Subcutaneous preadipocyte (primary cell): ENCODE data around the gene GFOD2. TPM values are rescaled to one million over a fixed set of nuclear protein-coding genes. Genes with fewer than 3 reads are reported as not detected.

Experiments used
- total RNA-seq: library from RNA; depleted of rRNA; stranded (reverse); fragments of >200 nt; gene quantifications from 2 replicates; pipeline ENCODE4 v1.2.3, GENCODE V29; 2012

GFOD2 gene
- 13.2 and 17.0 TPM in 2 replicates for total RNA-seq

DNA sequence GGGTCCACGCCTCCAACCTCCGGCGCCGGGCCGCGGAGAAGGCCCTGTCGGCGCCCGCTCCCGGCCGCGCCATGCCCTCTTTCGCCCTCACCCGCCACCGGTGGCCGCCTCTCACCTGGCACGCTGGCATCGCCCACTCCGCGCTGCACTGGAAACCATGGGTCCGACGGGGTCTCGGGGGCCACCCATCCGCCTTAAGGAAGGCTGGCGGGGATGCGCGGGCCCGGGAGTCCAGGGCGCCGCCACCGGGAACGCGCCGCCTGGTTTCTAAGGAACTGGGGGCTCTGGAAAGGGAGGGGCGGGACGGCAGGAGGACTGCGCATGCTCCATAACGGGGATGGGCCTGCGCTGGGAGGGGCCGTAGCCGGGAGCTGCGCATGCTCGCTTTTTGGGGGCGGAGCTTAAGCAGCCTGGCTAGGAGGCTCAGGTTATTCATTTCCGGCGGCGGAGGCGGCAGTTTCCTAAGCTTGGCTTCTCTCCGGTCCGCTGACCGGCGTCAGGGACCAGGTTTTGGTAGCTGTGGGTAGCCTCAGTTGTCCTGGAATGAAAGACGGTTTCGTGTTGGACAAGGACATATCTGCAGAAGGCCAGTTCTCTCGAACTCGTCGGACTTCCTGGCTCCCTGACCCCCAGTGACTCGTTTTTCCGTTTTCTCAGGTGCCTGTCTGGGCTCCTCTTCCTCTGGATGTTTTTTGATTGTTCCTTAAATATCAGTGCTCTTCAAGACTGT lies at the start of gene GFOD2:
TSS of gene GFOD2 (minus strand) at position 269 of the 730 bp plus-strand sequence. CDS start 33,601 bp downstream, outside the sequence.

GRCh38 chr16:67666559-67667452 lies 52.3 kb downstream of the GFOD2 start, which contains the start of the genes C16orf86 and ENKD1:
TSS of gene C16orf86 (plus strand) at chr16:67666814. CDS start at chr16:67666971, 157 bp downstream.
TSS of gene ENKD1 (minus strand) at chr16:67666750. CDS start at chr16:67666442, 308 bp downstream.

DNA sequence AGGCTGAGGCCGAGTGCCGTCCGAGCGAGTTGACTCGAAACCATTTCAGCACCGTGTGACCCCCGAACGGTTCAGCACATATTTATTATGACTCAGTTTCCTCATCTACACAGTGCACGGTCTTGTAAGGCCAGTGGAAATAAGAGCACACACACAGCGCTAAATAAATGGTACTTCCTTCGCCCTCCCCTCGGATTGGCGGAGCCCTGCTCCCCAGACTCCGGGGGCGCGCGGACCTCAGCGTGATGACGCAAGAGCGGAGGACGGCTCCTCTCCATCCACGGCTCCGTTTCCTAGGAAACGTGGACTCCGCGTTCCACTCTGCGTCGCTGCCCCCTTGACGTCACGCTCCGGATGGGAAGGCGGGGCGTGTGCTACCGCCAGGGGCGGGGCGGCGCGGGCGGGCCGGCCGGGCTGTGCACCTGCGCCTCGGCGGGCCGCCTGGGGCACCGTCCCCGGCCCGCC lies 58.5 kb downstream of the GFOD2 start, which contains the start of gene PARD6A:
TSS of gene PARD6A (plus strand) at position 397 of the 465 bp plus-strand sequence. CDS start 79 bp downstream, outside the sequence.

GRCh38 chr16:67659675-67660563 lies 59.2 kb downstream of the GFOD2 start, which contains the start of gene ACD:
TSS of gene ACD (minus strand) at chr16:67660260. CDS start at chr16:67660220, 40 bp downstream.

Other genes with a start within 250 kb of the GFOD2 start
- 110 and 129 TPM in 2 replicates for gene ATP6V0D1, start 238.2 kb downstream of the GFOD2 start, total RNA-seq
- gene AGRP, start 235.8 kb downstream of the GFOD2 start, total RNA-seq = not detected in 2 replicates
- gene RIPOR1, start 190.5 kb downstream of the GFOD2 start, total RNA-seq = 29.4 and 29.5 TPM in 2 replicates
- 21.7 and 33.2 TPM in 2 replicates for gene CTCF, start 156.8 kb downstream of the GFOD2 start, total RNA-seq
- 0.37 and 0.39 TPM in 2 replicates for gene CARMIL2, start 74.2 kb downstream of the GFOD2 start, total RNA-seq
- 25.4 and 31.5 TPM in 2 replicates for gene ACD, start 59.1 kb downstream of the GFOD2 start, total RNA-seq
- gene PARD6A, start 58.4 kb downstream of the GFOD2 start, total RNA-seq = 0.59 and 1.1 TPM in 2 replicates
- 15.8 and 16.9 TPM in 2 replicates for gene ENKD1, start 52.6 kb downstream of the GFOD2 start, total RNA-seq
- gene C16orf86, start 52.5 kb downstream of the GFOD2 start, total RNA-seq = 3.3 and 3.9 TPM in 2 replicates
- 5.1 and 7.0 TPM in 2 replicates for gene RANBP10, start 87.2 kb upstream of the GFOD2 start, total RNA-seq
- gene TSNAXIP1, start 87.6 kb upstream of the GFOD2 start, total RNA-seq = 0.98 and 2.2 TPM in 2 replicates
- 26.1 and 28.0 TPM in 2 replicates for gene THAP11, start 123.0 kb upstream of the GFOD2 start, total RNA-seq
- 210 and 284 TPM in 2 replicates for gene NUTF2, start 127.6 kb upstream of the GFOD2 start, total RNA-seq
- 27.0 and 32.7 TPM in 2 replicates for gene CENPT, start 128.4 kb upstream of the GFOD2 start, total RNA-seq
- gene EDC4, start 153.7 kb upstream of the GFOD2 start, total RNA-seq = 55.5 and 72.9 TPM in 2 replicates
- gene NRN1L, start 165.6 kb upstream of the GFOD2 start, total RNA-seq = 0.37 TPM in 1 of 2 replicates, not detected in the other
- gene PSKH1, start 173.9 kb upstream of the GFOD2 start, total RNA-seq = 12.1 TPM in 2 replicates
- gene CTRL, start 212.5 kb upstream of the GFOD2 start, total RNA-seq = 0.37 and 1.4 TPM in 2 replicates
- gene PSMB10, start 217.5 kb upstream of the GFOD2 start, total RNA-seq = 29.7 and 41.2 TPM in 2 replicates
- 5.1 and 11.1 TPM in 2 replicates for gene LCAT, start 224.8 kb upstream of the GFOD2 start, total RNA-seq
- gene SLC12A4, start 249.3 kb upstream of the GFOD2 start, total RNA-seq = 40.8 and 73.3 TPM in 2 replicates